HG03280 (cell line): ENCODE measurements around the gene ZMIZ1.

Experiments used
- ATAC-seq: cut with Tn5 transposase; IDR thresholded peaks from one replicate; pipeline ENCODE4 v1.9.1; 2021; ENCODE audit warnings: mild to moderate bottlenecking, moderate library complexity; ENCODE audit not compliant: unreplicated experiment

The ZMIZ1 gene

DNA sequence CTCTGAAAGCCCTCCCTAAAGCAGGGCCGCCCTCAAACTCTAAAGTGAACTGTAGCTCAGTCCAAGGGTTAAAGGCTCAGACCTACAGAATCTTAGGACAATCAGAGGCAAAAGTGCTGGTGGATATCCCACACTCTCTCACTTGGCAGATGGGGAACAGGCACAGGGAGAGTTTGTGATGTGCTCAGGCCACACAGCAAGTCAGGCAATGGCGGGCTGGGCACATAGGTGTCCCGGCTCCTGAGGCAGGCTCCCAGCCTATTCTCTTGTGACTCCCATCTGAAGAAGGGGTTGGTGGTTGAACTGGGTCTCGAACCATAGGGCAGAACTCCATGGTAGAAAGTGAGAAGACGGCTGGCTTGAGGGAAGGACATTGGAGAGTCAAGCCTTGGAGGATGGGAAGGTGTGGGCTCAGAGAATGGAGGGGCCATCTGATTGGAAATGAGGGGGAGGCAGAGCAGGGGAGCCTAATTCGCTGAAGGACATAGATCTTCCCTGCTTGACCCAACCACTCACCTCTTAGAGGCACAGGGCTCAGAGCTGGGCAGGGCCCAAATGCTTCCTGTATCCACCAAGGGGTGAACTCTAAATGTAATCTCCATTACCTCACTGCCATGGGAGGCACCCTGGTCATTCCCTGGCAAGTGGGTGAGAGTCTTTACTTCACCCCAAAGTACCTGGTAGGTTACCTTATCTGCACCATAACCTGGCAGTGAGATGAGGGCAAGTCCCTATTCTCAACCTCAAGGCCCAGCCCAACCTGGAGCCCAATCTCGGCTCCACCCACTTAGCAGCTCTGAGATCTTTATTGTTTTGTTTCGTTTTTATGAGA, 4.9 kb upstream of the ZMIZ1 start:
- ATAC-seq, result no peak

- no peak for ATAC-seq
Measured at GRCh38 chr10:79065091-79065551, 3.6 kb upstream of the ZMIZ1 start.

- ATAC-seq, result no peak
Measured at GRCh38 chr10:79065853-79066252, 2.9 kb upstream of the ZMIZ1 start.

DNA sequence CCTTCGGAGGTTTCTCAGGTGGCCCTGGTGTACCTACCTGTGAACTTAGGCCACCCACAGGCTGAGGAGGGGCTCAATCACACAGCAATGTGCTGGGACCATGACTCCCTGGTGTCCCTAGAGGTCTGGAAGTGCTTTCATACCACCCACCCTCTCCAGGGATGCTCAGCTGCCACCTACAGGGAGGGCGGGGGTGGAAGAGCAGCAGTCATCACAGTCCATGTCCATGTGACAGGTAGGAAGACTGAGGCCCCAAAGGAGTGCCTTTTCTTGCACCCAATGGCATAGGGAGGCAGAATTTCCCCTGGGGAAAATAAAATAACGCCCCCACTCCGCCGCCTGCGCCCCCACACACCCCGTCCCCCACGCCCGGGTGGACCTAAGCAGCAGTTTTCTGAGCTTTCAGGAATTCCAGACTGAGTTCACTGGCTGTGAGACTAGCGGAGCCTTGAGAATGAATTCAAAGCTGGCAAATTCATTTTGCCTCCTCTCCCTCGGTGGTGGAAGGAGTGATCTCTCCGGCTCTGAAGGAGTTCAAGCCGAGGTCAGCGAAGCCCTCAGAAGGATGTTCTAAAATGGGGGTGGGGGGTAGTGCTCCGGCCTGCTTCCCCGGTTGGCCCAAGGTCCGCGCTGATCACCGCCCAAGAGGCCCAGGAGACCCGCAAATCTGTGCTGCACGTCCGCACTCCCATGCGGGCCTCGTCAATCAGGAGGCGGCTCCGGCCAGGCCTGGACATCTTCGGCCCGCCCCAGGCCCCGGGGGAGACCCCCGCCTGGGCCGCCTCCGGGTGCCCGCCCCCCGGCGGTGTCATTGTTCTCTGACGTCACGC, 2.1 kb upstream of the ZMIZ1 start:
- ATAC-seq, result no peak

- no peak for ATAC-seq
Measured at GRCh38 chr10:79067241-79068202, 1.2 kb upstream of the ZMIZ1 start.

GRCh38 chr10:79068203-79068561, 584 bp upstream of the ZMIZ1 start:
- no peak for ATAC-seq

DNA sequence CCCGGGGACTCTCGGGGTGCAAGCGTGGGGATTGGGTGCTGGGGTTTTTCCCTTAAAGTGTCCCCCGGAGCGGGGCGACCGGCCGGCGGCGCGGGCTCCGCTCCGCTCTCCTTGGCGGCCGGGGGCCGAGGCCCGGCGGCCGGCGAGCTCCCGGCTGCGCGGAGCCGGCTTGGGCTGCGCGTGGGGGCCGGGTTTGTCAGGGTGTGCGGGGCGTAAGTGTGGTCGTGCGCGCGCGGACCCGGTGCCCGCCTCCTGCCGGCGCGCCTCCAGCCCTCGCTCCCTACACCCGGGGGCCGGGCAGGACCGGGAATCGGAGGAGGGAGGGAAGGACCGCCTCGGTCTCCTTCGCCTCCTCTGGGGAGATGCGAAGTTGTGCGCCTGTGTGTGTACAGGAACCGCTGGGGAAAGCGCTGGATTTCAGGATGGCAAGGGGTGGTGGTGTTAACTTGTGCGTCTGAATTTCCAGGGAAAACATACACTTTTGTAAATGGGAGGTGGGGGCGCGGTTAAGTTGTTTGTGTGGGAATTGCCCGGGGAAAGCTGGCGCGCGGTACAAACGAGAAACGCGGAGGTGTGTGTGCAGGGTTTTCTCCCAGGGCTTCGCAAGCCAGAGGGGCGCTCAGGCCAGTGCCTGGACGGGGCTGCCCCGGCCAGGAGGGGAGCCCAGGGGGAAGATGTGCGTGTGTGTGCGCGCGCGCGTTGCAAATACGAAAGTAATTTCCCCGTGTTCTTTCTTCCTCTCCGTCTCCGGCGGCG, 737 bp downstream of the ZMIZ1 start:
- ATAC-seq, result peak; percentile 10

DNA sequence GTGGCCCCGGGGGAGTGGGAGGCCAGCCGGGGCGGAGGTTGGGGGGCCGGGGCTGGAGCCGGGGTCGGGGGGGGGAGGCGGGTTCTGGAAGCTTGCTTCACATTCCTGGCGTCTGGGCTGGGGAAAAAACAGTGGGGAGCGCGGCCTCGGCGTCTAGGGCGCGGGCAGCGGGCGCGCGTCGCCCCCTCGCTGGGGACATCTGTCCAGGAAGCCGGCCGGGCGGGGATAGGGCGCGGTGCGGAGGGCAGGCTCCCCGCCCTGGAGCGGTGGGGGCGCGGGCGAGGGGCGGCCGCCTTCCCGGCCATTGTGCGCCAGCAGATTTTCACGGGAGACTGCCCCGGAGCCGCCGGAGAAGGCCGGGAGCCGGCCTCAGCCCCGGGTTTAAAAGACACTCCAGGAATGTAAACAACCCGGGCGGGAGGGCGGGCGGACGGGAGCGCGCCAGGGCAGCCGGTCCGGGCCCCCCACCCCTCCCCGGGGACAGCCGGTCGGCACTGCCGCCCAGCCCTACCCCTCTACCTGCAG, 1.4 kb downstream of the ZMIZ1 start:
- ATAC-seq, result no peak

DNA sequence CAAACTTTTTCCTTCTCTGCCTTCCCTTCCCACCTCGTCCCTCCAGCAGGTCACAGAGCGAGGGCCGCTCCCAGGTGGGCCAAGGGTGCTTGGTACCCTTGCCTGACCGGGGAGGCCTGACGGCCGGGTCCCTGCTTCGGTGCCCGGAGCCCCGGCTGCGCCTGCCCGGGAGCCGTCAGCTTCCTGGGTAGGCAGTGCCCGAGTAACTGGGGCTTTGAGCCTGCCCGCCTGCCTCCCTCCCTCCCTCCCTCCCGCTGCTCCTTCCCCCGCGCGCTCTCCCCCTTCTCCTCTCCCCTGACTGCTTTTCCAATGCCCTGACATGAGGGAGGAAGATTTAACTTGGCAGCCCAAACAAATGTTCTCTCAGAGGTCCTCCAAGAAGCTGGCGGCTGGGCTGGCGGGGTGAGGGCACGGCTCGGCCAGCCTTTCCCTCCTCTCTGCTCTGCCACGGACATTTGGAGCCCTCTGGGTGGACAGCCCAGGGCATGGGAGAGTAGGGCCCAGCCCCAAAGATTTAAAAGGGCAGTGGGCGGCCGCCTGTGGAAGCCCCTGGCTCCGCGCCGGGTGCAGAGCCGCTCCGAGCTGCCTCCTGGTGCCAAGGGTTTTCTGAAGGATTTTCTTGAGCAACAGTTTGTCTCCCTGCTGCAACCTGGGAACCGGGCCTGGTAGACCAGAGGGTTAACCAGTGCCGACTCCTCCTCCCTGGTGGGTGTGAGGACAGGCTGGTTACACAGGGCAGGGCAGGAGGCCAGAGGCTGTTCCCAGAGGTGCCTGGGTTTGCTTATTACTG, 2.0 kb downstream of the ZMIZ1 start:
- no peak for ATAC-seq

DNA sequence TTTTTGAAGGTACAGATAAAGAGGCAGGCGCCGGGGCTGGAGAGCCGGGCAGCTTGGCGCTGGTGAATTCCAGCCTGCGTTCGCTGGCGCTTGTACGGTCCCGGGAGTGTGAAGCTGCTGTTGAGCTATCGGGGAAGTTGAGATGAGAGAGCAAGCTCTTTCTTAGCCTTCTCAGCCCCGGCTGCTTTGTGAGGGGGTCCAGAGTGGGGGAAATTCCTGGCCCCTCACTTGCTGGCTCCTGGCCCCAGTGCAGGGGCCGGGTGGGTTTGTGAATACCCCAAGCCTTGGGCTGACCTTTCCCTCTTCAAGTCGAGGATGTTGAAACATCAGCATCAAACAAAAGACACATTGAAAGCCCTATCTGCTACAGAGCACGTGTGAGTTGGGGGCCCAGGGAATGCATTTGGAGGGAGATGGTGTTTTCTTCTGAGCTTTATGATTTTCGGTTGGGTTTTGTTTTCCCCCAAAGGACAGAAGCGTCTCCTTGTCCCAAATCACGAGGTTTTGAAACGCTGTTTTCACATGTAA, 2.7 kb downstream of the ZMIZ1 start:
- no peak for ATAC-seq

GRCh38 chr10:79072041-79072441, 3.3 kb downstream of the ZMIZ1 start:
- ATAC-seq, result no peak

DNA sequence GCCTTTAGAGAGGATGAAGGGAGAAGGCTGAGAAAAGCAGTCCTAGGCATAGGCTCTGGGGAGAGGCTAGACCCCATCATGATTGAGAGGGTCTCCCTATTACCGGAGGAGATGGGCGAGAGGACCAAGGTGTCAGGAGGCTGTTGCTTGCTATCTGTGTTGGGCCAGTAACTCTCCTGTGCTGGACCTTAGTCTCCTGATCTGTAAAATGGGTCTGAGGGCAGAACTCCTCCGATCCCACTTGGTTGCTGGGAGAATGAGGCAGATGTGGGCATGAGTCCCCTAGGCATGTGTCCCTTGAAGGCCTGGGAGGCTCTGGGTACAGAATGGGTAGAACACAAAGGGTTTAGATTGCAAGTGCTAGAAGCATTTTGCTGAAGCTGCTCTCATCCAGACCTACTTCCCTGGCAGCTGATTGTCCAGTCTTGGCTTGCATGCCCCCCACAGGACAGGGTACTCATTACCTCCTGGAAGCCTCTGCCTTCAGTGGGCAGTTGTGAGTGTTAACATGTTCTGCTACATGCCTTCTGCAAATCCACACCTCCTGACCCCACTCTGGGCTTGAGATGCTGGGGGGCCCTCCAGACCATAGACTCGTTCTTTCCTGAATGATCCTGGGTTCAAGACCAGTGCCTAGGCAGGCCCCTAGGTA, 4.4 kb downstream of the ZMIZ1 start:
- ATAC-seq, result no peak

- no peak for ATAC-seq
Measured at GRCh38 chr10:79073784-79074432, 5.1 kb downstream of the ZMIZ1 start.

DNA sequence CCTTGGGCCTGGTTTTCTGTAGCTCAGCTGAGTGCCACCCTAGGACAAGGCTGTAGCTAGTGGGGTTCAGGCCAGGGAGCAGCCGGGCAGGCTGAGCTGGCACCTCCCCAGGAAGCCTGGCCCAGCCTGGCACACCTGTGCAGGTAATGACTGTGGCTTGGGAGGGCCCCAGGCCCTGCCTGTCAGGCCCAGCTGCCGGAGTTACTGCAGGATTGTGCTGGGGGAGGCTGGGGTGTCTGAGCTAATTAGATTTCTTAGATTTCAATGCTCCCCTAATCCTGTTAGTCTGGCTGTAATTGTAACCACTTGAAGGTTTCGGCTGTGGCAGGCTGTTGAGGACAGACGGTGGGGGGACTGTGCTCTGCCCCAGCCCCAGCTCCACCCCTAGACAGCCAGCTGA, 6.0 kb downstream of the ZMIZ1 start:
- ATAC-seq, result no peak

DNA sequence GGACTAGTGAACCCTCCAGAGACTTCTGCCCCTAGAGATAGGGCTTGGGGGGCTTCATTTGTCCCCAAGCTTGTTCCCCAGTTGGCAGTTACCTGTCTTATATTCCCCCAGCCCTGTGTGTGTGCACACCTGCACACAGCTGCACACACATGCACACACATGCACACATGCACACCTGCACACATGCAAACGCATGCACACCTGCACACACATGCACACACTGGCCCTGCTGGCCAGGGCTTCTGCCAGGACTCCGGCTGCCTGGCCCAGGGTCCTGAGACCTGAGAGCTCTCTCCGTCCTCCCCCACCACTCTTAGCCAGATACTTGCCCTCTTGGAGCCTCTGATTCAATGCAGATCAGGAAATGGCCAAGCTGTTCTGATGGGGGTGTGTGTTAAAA, 6.7 kb downstream of the ZMIZ1 start:
- no peak for ATAC-seq

DNA sequence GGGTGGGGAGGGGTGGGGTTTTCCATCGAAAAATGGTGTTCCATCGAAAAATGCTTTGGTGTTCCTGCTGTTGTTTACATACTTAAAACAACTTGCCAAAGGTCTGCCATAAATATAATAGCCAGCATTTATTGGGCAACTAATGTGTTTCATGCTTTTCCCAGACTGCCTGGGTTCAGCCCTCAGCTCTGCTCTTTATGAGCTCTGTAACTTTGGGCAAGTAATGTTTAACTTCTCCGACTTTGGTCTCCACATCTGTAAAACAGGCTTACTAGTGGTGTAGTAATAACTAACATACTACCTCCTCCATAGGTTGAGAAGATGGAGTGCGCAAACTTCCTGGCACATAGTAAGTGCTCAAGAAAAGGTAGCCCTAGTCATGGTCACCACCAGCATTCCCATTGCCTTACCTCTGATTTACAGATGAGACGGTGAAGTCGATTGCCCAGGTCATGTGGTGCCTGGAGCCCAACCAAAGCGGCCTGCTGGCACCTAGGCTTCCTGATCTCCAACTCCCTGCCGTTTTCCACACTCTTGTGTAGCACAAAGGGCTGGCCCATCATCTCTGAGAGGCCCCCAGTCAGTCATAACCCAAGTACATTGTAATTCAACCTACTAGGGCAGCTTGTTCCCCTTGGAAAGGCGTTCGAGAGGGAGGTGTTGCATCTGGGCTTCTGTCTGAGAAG, 8.9 kb downstream of the ZMIZ1 start:
- no peak for ATAC-seq

DNA sequence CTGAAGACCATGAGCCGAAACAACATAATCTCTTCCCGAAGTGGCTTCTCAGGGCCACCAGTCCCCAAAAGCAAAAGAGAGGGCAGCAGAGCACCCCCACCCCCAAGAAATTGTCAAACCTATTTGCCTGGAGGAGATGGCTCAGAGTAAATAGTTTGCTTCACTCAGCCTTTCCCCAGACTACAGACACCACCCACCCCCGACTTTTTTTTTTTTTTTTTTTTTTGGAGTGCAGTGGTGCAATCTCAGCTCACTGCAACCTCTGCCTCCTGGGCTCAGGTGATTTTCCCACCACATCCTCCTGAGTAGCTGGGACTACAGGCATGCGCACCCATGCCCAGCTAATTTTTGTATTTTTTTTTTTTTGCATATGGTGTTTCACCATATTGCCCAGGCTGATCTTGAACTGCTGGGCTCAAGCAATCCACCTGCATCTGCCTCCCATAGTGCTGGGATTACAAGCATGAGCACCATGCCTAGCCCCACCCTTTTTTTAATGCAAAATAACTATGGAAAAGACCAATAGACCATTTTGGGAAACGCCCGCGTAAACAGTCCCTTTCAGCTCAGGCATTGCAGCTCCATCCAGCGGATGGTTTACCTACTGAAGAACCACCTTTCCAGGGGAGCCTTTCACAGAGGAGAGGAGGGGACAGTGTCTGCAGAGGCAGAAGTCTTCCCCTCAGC, 9.7 kb downstream of the ZMIZ1 start:
- ATAC-seq, result no peak
